HG03432 (cell line): ENCODE measurements around the gene GPX5.
A peak's percentile ranks its signal among the peaks of the same experiment; 100 is the strongest.
"Not testable (repeated sequence)": the region's sequence is repeated elsewhere in the genome, so short reads cannot be mapped to it uniquely, and the experiment has no call there.

Experiments used
- ATAC-seq: cut with Tn5 transposase; IDR thresholded peaks from one replicate; pipeline ENCODE4 v1.9.1; 2021; ENCODE audit warnings: mild to moderate bottlenecking, moderate library complexity; ENCODE audit not compliant: unreplicated experiment

GPX5 gene

GRCh38 chr6:28511628-28512300 is 13.9 kb upstream of the GPX5 start:
- no peak for ATAC-seq

DNA sequence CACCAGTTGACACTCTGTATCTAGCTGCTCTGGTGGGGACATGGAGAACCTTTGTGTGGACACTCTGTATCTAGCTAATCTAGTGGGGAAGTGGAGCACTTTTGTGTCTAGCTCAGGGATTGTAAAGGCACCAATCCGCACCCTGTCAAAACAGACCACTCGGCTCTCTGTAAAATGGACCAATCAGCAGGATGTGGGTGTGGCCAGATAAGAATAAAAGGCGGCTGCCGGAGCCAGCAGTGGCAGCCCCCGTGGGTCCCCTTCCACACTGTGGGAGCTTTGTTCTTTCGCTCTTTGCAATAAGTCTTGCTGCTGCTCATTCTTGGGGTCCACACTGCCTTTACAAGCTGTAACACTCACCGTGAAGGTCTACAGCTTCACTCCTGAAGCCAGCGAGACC is 13.3 kb upstream of the GPX5 start:
- not testable (repeated sequence) for ATAC-seq

DNA sequence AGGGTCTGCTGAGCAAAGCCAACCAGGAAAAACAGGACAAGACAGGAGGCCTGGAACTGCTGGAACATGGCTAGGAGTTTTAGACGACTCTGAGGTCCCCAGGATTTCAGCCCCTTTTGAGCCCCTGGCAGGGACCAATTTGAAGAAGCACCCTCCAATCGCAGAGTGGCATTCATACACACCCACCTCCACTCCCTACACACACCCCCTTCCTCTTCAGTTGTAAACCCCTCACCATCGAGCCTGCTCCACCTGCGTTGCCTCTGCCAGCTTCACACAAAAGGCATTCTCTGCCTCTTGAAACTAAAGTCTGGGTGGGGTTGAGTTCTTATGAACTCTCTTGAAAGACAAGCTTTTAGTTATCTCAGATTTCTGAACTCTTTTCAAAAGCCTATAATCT is 10.0 kb upstream of the GPX5 start, which contains the start of gene GPX6:
TSS of gene GPX6 (minus strand) at position 118 of the 400 bp plus-strand sequence. CDS start at position 68, 50 bp downstream.
- no peak for ATAC-seq

GRCh38 chr6:28517964-28518363 is 7.7 kb upstream of the GPX5 start:
- ATAC-seq = no peak

- ATAC-seq = no peak
Measured at GRCh38 chr6:28522594-28523240, 3.0 kb upstream of the GPX5 start.

DNA sequence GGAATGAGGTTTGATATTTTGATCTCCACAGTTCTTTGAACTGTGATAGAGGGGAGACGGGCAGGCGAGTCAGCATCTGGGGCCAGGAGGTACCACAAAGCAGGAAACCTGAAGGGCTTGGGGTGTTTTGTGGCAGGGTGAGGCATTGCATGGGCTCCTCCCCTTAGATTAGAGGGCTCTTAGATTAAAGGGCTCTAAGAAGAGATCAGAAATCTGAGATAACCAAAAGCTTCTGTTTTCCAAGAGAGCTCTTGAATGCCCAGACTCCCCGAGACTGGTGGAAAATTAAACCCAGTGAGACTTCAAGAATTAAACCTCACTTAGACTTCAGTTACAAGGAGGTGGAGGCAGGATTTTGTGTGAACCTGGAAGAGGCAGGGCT is 2.4 kb upstream of the GPX5 start:
- no peak for ATAC-seq

- ATAC-seq = no peak
Measured at GRCh38 chr6:28530777-28531176, 5.1 kb downstream of the GPX5 start.

GRCh38 chr6:28531479-28532128 is 5.9 kb downstream of the GPX5 start:
- no peak for ATAC-seq

GRCh38 chr6:28534306-28534705 is 8.6 kb downstream of the GPX5 start:
- no peak for ATAC-seq

DNA sequence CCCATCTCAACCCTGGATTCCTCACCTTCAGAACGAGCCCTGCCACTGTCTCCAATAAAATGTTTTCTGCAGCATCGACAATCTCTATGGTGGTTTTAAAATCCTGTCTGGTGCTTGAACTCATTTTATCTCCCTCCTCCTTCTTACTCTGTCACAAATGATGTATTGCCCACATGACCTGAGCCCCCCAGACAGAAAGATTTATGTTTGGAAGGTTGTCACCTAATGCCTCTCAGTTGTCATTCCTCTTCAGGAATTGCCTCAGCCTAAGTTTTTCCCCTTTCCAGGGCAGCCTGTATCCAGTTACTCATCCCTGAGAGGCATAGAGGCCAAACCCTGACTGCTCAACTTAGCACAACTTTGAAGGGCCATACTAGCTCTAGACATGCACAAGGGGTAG is 9.2 kb downstream of the GPX5 start:
- ATAC-seq = no peak

DNA sequence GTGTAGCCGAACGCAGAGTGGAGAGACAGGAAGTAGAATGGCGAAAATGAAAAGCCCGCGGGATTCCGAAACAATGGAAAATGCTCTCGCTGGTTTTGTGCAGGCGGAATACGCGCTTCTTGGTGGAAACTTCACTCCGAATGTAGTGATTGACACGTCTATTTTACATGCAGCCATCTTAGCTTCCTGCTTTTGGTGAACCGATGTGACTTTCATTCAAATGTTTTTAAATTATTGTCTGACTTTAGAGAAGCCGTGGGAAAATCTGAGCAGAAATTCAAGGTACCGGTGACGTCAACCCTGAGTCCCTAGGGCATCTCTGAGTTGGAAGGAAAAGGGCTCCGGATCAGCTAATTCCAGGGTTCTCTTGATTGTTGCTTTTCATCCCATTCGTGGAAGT is 11.4 kb downstream of the GPX5 start:
- no peak for ATAC-seq

DNA sequence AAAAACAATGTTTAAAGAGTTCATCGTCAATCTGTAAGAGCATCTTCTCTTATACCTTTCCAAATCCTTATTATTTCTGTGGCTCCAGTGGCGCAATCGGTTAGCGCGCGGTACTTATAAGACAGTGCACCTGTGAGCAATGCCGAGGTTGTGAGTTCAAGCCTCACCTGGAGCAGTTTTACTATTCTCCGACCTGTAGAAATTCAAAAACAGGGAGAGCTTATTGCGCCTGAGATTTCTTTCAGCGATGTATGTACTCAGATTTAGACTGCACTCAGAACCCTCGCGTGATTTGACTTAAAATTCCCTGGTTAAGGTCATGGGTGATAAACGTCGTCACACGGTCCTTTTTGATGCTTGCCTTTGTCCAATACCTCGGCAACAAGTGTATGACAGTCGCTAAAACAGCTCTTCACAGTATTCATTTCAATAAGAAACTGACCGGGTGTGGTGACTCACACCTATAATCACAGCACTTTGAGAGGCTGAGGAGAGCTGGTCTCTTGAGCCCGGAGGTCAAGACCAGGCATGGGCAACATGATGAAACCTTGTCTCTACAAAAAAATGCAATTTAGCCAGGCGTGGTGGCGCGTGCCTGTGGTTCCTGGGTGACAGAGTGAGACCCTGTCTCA is 11.9 kb downstream of the GPX5 start:
- no peak for ATAC-seq

DNA sequence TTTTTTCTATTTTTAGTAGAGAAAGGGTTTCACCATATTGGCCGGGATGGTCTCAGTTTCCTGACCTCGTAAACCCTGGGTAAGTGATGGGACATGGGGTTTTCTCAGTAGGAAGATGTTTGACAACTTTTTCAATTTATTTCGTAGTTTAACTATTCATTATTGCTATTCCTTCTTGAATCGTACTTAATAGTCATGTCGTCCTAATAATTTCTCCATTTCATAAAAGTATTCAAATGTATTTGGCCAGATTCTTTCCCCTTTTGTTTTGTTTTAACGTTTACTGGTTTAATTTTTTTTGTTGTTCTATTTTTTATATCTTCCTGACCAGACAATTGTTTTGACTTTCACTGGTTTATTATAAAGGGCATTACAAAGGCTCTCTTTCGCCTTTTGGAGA is 16.3 kb downstream of the GPX5 start:
- no peak for ATAC-seq

DNA sequence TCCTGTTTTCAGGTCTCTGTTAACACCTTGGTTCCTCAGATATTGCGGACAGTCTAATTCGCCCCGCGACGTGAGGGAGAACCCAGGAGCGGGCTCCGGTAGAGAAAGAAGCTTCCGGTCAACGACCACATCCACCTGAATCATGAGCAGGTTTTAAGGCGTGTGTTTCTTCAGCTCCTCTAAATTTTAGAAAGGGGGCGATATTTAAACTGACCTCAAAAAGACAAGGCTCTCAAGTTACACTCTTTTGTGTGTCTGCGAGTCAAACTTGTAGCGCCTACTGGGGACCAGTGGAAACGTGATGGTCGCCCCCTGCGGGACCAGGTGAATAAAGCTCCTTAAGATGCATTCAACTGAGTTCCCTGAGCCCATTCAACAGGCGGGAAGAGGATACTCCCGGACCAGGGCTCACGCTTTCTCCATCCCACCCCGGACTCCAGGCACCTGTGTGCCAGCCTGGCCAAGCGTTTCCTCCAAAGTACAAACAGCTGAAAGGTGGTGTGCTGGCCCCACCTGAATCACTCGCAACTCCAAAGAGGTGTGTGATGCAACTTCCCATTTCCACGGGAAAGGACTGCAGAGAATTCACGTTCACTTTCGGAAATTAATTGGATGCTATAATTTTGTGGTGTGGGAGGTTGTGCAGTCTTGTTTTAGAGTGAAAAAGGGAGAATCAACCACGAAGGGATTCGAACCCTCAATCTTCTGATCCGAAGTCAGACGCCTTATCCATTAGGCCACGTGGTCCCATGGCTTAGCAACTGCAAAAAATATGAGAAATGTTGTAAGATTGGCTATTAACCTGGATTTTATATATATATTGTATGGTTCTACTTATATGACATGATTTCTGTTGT is 17.0 kb downstream of the GPX5 start:
- ATAC-seq = peak; percentile 68

DNA sequence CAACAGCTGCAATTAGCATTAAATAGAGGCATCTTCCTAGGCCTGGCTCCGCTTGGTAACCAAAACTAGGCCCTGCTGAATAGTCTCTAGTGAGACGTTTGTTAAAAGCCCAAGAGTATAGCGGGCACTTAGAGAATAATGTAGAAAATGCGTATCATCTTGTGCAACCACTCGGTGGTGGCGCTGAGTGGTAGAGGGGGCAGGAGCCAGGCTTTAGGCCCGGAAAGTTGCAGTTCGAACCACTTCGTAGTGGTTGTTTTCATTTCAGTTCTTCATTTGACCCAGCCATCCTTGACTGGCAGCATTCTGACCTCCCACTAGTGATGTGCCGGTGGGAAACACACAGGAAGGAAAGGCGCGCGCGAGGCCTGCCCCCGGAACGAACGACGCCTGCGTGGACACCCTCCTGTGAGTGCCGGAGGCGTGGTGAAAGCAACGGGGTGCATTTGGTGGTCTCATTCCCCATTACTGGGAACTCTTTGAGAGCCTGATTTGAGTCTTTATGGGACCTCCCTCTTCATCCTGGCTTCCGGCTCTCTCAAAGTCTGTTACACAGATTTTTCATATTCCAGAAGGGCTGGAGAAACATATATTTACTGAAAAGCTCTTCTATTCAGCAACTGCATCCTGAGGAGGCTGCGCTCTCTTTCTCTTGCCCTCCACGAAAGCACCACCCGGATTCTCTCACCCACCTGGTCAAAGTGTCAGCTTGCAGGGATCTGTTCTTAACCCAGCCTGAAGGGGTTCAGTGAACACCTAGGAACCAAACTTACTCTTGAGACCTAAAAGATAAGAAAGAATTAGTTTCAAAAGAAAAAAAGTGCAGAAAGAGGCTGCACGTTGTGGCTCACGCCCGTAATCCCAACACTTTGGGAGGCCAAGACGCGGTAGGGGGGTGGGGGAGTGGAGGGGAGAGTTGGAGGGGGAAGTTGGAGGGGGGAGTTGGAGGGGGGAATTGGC is 18.2 kb downstream of the GPX5 start:
- peak; percentile 51 for ATAC-seq

DNA sequence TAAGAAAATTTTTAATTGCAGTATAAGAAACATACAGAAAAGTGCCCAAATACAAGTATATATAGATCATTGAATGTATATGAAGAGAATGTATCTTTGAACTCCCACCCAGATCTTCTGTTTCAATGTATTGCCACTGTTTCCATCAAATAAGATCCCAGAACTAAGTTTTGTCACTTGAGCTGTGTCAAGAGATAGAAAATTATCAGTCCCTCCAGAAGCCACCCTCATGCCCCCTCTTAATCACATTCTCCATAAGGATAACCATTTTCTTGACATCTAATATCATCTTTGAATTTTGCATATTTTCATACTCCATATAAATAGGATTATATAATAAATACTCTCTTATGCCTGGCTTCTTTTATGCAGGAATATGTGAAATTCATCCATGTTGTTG is 20.3 kb downstream of the GPX5 start:
- no peak for ATAC-seq

- ATAC-seq = not testable (repeated sequence)
Measured at GRCh38 chr6:28547003-28547402, 21.3 kb downstream of the GPX5 start.

GRCh38 chr6:28551891-28552666 is 26.4 kb downstream of the GPX5 start:
- no peak for ATAC-seq
